NCI-H1417 treated with DMSO at 0.1 percent for 48 hours (cell line): ENCODE data around the gene APMAP.

Experiments
- DNase-seq: peaks from one replicate; lab custom pipeline; 2025; lab: John Stamatoyannopoulos, UW

The APMAP gene

GRCh38 chr20:24987244-24987643 is 5.3 kb downstream of the APMAP start:
- DNase-seq: no peak

- DNase-seq: no peak
Observed at GRCh38 chr20:24986436-24987015, 6.0 kb downstream of the APMAP start.

GRCh38 chr20:24985802-24986201 is 6.7 kb downstream of the APMAP start:
- no peak for DNase-seq

- DNase-seq: no peak
Observed at GRCh38 chr20:24984961-24985640, 7.5 kb downstream of the APMAP start.

DNA sequence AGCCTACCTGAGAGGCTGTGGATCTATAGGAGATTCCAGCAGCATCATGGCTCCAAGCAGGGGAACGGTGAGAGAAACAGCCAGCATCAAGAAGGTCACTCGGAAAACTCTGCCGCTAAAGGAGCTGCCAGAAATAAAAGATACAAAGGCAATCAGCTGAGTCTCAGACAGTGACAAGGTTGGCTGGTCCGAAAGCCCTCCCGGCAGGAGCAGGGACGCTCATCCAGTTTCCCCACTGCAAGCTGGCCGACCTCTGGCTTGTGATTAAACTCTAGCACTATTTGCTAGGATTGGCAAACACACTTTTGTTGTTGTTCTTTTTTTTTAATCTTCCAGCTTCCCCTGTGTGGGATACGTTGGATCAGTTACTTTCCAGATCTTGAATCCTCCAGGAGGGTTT is 8.7 kb downstream of the APMAP start:
- DNase-seq: no peak

DNA sequence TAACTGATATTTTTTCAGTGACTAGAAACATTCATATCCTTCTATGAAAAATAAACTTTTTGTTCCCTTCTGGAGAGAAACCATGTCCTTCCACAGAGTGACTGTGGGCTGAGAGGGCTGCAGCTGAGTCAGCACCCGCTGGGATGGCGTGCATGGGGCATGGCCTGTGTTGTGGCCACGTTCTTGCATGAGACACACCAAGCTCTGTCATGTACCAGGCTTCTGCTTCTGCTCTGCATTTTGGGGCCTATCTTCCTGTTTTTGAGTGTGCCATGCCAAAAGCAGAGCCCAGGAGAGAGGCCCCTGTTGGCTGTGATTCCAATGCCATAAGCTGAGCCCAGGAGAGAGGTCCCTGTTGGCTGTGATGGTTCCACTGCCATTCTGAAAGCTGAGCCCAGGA is 10.8 kb downstream of the APMAP start:
- no peak for DNase-seq

DNA sequence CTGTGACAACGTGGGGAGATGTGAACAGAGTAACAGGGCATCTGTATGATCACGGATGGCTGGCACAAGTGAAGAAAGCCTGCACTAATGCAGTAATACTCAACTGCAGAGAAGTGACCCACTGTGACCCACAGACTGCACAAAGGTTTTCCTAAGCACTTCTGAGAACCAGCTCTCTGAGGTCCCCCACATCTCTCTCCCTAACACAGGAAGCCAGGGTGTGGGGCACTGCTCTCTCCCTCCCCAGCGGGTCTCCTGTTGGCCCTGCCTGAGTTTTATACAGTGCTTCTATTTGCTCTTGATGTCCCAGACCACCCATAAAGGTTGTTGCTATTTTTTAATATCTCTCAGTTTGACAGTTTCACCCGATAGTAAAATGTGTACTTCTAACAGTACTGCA is 11.3 kb downstream of the APMAP start:
- DNase-seq: no peak

GRCh38 chr20:24980291-24981053 is 12.1 kb downstream of the APMAP start:
- DNase-seq: no peak

- DNase-seq: no peak
Observed at GRCh38 chr20:24979036-24979960, 13.3 kb downstream of the APMAP start.

DNA sequence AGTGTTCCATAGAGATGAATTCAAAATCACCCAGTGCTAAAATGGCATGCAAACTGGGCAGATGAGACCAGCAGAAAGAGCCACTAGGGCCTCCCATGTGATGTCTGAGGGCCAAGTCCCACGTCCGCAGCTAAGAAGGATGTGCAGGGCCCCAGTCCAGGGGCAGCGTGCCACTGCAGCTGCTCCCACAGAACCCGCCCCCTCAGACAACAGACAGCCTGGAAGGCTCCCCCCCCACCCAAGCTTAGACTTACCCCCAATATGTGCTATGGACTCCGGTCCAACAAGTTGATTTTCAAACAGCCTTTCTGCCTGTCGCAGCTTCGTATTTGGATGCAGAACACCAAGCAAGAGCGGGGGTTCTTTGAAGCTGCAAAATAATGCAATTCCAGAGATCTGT is 14.0 kb downstream of the APMAP start:
- DNase-seq: no peak

- no peak for DNase-seq
Observed at GRCh38 chr20:24977797-24978196, 14.8 kb downstream of the APMAP start.

DNA sequence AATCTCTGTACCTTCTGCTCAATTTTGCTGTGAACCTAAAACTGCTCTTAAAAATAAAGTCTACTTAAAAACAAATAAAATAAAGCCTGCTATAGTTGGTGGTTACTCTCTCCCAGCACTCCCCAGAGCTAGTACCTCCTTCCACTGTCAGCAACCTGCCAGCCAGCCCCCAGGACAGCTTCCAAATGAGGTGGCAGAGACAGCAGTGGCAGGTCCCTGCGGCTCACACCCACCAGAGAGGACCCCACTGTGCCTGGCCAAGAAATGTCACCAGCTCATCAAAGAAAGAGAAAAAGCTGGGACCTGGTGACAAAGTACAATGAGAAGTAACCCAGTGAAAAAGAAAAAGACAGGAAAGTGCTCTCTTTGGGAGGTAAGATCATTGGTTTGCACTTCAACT is 15.2 kb downstream of the APMAP start:
- DNase-seq: no peak

- DNase-seq: no peak
Observed at GRCh38 chr20:24972341-24972740, 20.2 kb downstream of the APMAP start.

GRCh38 chr20:24971376-24972101 is 21.0 kb downstream of the APMAP start:
- no peak for DNase-seq

DNA sequence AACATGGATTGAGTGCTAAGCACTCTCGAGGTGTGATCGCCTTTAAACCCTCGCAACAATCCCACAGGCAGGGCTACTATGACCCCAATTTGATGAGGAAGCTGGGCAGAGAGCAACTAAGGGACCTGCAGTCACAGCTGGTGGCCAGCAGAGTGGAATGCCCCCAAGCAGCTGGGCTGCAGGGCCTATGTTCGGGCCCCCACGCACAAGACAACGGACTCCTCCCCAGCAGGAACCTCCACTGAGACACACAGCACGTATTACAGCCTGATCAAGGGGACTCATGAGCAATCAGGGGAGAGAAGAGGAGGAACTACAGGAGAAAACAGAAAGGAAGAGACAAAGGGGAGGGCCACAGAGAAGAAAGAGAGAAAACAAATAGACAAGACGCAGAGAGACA is 21.8 kb downstream of the APMAP start:
- no peak for DNase-seq

DNA sequence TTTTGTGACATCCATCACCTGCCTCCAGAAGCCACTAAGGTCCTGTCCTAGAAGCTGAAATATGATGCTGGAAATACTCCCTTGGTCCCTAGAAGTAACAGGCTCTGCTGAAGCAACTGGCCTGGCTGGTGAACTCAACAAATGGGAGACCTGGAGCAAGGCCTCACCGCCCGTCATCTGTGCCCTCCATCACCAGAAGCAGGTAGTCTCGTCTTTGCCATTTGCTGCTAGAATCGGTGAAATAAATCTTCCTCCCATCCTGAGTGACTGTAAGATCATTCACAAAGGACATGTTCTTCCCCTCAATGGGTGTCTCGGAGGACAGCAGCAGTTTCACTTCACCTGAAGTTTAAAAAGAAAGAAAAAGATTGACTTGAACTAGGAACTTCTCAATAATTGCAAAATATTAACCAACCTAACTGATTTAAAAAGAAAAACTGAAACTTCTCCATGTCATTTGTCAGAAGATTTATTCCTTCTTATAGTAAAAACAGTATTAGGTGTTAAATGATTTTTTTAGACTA is 22.5 kb downstream of the APMAP start:
- no peak for DNase-seq

GRCh38 chr20:24969186-24970029 is 23.1 kb downstream of the APMAP start:
- DNase-seq: no peak

DNA sequence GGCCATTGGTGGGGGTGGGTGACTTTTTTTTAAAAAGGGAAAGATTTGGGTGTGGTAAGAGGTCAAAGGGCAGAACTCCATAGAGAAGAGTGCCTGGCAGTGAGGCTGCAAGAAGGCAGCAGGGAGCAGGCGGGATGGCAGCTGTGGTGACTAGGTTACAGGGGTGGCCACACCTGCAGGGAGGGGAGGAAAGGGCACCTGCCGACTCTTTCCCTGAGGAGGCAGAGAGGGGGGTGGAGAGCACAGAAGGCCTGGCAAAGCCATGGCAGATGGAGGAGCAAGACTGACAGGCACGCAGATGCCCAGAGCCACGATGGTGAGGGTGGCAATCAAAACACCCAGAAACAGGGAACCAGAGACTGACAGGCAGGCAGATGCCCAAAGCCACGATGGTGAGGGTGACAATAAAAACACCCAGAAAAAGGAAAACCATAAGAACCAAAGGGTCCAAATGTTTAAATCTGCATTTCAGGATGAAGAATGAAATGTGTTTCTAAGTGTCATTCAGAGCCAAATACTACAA is 24.2 kb downstream of the APMAP start:
- no peak for DNase-seq

DNA sequence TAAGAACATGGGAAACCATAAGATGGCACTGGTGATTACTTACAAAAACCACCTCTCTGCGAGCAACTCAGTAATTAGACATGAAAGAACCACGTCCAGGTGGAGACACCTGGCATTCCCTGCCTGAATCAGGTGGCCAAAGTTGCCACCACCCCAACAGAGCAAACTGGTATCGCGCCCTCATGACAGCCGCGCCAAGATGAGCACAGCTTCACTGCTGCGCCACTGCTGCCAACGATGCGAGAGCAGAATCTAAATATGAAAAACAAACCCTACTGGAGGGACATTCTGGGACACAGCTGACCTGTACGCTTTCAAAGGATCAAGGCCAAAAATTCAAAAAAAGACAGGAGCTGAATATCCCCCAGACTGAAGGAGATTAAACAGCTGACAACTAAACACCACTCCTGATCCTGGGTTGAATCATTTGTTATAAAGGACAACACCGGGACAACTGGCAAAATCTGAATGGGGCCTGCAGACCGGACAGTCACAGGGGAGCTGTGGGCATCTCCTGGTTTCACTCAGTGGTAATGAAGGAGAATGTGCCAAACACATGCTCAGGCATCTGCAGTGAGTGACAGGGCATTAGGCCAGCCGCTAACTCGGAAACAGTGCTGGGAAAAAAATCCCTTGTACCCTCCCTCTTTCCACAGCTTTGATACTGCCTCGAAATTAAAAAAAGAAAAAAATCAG is 26.1 kb downstream of the APMAP start:
- DNase-seq: no peak
